Endothelial cell of umbilical vein (primary cell): ENCODE measurements around the gene NUDT12. TPM values are rescaled to one million over a fixed set of nuclear protein-coding genes. Genes with fewer than 3 reads are reported as not detected.

Experiments
- BruUV-seq: library from RNA; stranded (reverse); fragments of 400-500 nt; replicated peaks from 2 replicates; lab custom pipeline; 2021; lab: Mats Ljungman, UMichigan
- CTCF ChIA-PET: fragments of 300-600, 350-600 bp; sonication (Branson Sonifier 250); formaldehyde crosslinking; loops from one replicate; lab custom pipeline; 2021; ENCODE audit warnings: antibody characterized with exemption, inconsistent platforms; lab: Charles Lee
- POLR2A ChIA-PET: fragments of 300-600, 350-600 bp; sonication (Branson Sonifier 250); formaldehyde crosslinking; loops from one replicate; lab custom pipeline; 2021; ENCODE audit warnings: antibody characterized with exemption, inconsistent platforms; lab: Charles Lee
- DNase-seq: peaks from one replicate; pipeline ENCODE4 v3.0.0-alpha.2; 2011; ENCODE audit warnings: low read depth, low spot score
- FAIRE-seq: peaks from 2 replicates; lab custom pipeline; 2011; peaks lifted over from hg19 to GRCh38; lab: Jason Lieb, UNC
- H2AFZ ChIP-seq: 2 replicates; pipeline ENCODE4 v1.6.0; 2012; ENCODE audit warnings: low read depth, low read length, control low read depth, inconsistent platforms
- H3K27ac ChIP-seq: 2 replicates; pipeline ENCODE4 v1.5.1; 2011; ENCODE audit warnings: low read depth, mild to moderate bottlenecking, control low read depth, low read length, moderate library complexity; ENCODE audit not compliant: insufficient read depth
- H3K27me3 ChIP-seq, 2 experiments: 2 replicates each; pipeline versions ENCODE4 v1.6.0 to v1.6.1; 2011; ENCODE audit warnings: low read length in 2 of 2, mixed read lengths in 1 of 2; ENCODE audit not compliant: control insufficient read depth in 2 of 2, insufficient read depth in 2 of 2
- H3K36me3 ChIP-seq, 2 experiments: 2 replicates in 1 of 2; 3 replicates in 1 of 2; pipeline ENCODE4 v1.5.1; 2011; ENCODE audit warnings: low read length in 2 of 2, mild to moderate bottlenecking in 1 of 2, moderate library complexity in 1 of 2; ENCODE audit not compliant: control insufficient read depth in 2 of 2, insufficient read depth in 2 of 2; ENCODE audit errors: extremely low read depth in 1 of 2
- H3K4me1 ChIP-seq: 3 replicates; pipeline ENCODE4 v1.5.1; 2011; ENCODE audit warnings: mild to moderate bottlenecking, low read length; ENCODE audit not compliant: control insufficient read depth, insufficient read depth; ENCODE audit errors: extremely low read depth
- H3K4me2 ChIP-seq: 2 replicates; pipeline ENCODE4 v1.6.1; 2011; ENCODE audit warnings: low read length, control low read depth, mixed read lengths; ENCODE audit not compliant: insufficient read depth
- H3K4me3 ChIP-seq, 3 experiments: fragments of 200-600 bp in 1 of 3; sonication (generic), shearing (Covaris generic) in 1 of 3; replicated peaks in 1 of 3; 2 replicates each; pipeline ENCODE4 v1.5.1; 2011 to 2016; ENCODE audit warnings: control low read depth in 3 of 3, low read length in 3 of 3, mild to moderate bottlenecking in 2 of 3, inconsistent platforms in 1 of 3, low read depth in 1 of 3, moderate library complexity in 1 of 3; ENCODE audit not compliant: insufficient read depth in 1 of 3
- H3K79me2 ChIP-seq: 2 replicates; pipeline ENCODE4 v1.6.0; 2012; ENCODE audit warnings: low read length, inconsistent platforms; ENCODE audit not compliant: control insufficient read depth, insufficient read depth
- H3K9ac ChIP-seq: replicated peaks from 2 replicates; pipeline ENCODE3; 2011; ENCODE audit warnings: low read length, control low read depth; ENCODE audit not compliant: insufficient read depth; ENCODE audit errors: extremely low read depth
- H3K9me1 ChIP-seq: replicated peaks from 3 replicates; pipeline ENCODE4 v1.6.0; 2011; ENCODE audit warnings: mild to moderate bottlenecking, low read length; ENCODE audit not compliant: control insufficient read depth, insufficient read depth; ENCODE audit errors: extremely low read depth
- H3K9me3 ChIP-seq: replicated peaks from 2 replicates; pipeline ENCODE4 v1.5.1; 2012; ENCODE audit warnings: low read length, inconsistent platforms; ENCODE audit not compliant: control insufficient read depth, insufficient read depth
- H4K20me1 ChIP-seq: replicated peaks from 2 replicates; pipeline ENCODE3; 2011; ENCODE audit warnings: mild to moderate bottlenecking, low read length; ENCODE audit not compliant: control insufficient read depth, insufficient read depth; ENCODE audit errors: extremely low read depth
- EZH2 ChIP-seq: IDR thresholded peaks from 2 replicates; pipeline ENCODE4 v1.6.1; 2012; ENCODE audit warnings: borderline replicate concordance, low read depth, mild to moderate bottlenecking, moderate library complexity, low read length, inconsistent platforms; ENCODE audit not compliant: severe bottlenecking
- FOS ChIP-seq: IDR thresholded peaks from 2 replicates; pipeline ENCODE4 v1.6.1; 2011; ENCODE audit warnings: mild to moderate bottlenecking, low read length, moderate library complexity, borderline replicate concordance; ENCODE audit not compliant: insufficient read depth
- JUN ChIP-seq: IDR thresholded peaks from 2 replicates; pipeline ENCODE4 v1.6.1; 2011; ENCODE audit warnings: borderline replicate concordance, low read depth; ENCODE audit not compliant: insufficient read length, insufficient read depth
- MAX ChIP-seq: IDR thresholded peaks from 2 replicates; pipeline ENCODE4 v1.6.1; 2011; ENCODE audit not compliant: insufficient read depth, insufficient read length
- MYC ChIP-seq: IDR thresholded peaks from one replicate; pipeline ENCODE4 v1.6.1; 2011; ENCODE audit warnings: mild to moderate bottlenecking, low read depth, low read length
- POLR2A ChIP-seq: IDR thresholded peaks from 2 replicates; pipeline ENCODE4 v1.6.1; 2012; ENCODE audit warnings: low read depth, mild to moderate bottlenecking, control low read depth, low read length
- POLR2AphosphoS5 ChIP-seq: IDR thresholded peaks from 2 replicates; pipeline ENCODE4 v1.6.1; 2012; ENCODE audit warnings: low read depth, mild to moderate bottlenecking, control low read depth, low read length, moderate library complexity; ENCODE audit not compliant: insufficient read depth
- dilution Hi-C: fragments of 300-500 bp; cut with MboI; formaldehyde crosslinking; loops from one replicate; pipeline ENCODE4 v1.15.0; 2019; ENCODE audit warnings: low sequenced_read_pairs; ENCODE audit not compliant: extremely low pct_ligation_motif_present
- intact Hi-C: fragments of 100-400 bp; cut with micrococcal nuclease; formaldehyde crosslinking; loops from one replicate; pipeline ENCODE4 v1.10.0; 2022
- polyA plus RNA-seq, 4 experiments: library from polyadenylated mRNA; depleted of rRNA in 3 of 4; stranded (reverse) in 3 of 4; unstranded in 1 of 4; fragments of >200 nt; gene quantifications; 2 replicates each; pipeline versions ENCODE4 v1.2.1 to v1.2.3, GENCODE V29; 2011 to 2012; ENCODE audit warnings: missing spikeins in 1 of 4
- total RNA-seq: library from RNA; stranded (reverse); gene quantifications from 2 replicates; pipeline ENCODE4 v1.2.3, GENCODE V29; 2021
- TF ChIP-seq, protein P1 (sequence below), 2 donors: IDR thresholded peaks; 1 replicate in 1 of 2; 2 replicates in 1 of 2; pipeline ENCODE4 v1.5.1; 2011; ENCODE audit warnings: low read length in 2 of 2, mild to moderate bottlenecking in 2 of 2, moderate library complexity in 2 of 2, control low read depth in 1 of 2, inconsistent platforms in 1 of 2, low read depth in 1 of 2; ENCODE audit not compliant: insufficient read depth in 1 of 2; ENCODE audit errors: extremely low read depth in 1 of 2

Gene NUDT12
- total and polyA plus RNA-seq, 2 donors (not counting 3 experiments of a cell fraction or from before 2014, with no cell fraction given), result 1.3 to 4.9 TPM

- TF ChIP-seq JUN, result no peak
- no peak for TF ChIP-seq EZH2
- TF ChIP-seq POLR2A, result no peak
- TF ChIP-seq FOS, result no peak
- TF ChIP-seq, protein P1, sequence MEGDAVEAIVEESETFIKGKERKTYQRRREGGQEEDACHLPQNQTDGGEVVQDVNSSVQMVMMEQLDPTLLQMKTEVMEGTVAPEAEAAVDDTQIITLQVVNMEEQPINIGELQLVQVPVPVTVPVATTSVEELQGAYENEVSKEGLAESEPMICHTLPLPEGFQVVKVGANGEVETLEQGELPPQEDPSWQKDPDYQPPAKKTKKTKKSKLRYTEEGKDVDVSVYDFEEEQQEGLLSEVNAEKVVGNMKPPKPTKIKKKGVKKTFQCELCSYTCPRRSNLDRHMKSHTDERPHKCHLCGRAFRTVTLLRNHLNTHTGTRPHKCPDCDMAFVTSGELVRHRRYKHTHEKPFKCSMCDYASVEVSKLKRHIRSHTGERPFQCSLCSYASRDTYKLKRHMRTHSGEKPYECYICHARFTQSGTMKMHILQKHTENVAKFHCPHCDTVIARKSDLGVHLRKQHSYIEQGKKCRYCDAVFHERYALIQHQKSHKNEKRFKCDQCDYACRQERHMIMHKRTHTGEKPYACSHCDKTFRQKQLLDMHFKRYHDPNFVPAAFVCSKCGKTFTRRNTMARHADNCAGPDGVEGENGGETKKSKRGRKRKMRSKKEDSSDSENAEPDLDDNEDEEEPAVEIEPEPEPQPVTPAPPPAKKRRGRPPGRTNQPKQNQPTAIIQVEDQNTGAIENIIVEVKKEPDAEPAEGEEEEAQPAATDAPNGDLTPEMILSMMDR (IDR thresholded peaks at IDR 0.05; ENCODE audit: extremely low read depth in 1 of 2, insufficient read depth in 1 of 2, low read depth in 1 of 2, low read length in 2 of 2), result no peak
- no peak for TF ChIP-seq POLR2AphosphoS5
- no peak for TF ChIP-seq MAX
- no peak for TF ChIP-seq MYC
- dilution Hi-C loops (no loop called here), intact Hi-C loops (no loop called here)
- FAIRE-seq, result no peak
- Histone ChIP-seq H3K4me2 (no peak overlapping the region), H3K79me2 (no peaks in the 10 kb centered on the region), H3K27ac (no peak overlapping the region), H3K9me3 (no peaks in the 10 kb centered on the region), H3K9me1 (no peaks in the 10 kb centered on the region), H3K9ac (no peak overlapping the region), H3K36me3 (no peaks in the 10 kb centered on the region), H3K27me3 (no peaks in the 10 kb centered on the region), H3K4me3 (no peak overlapping the region), H2AFZ (no peak overlapping the region), H4K20me1 (no peaks in the 10 kb centered on the region), H3K4me1 (no peaks in the 10 kb centered on the region)
- POLR2A ChIA-PET, result no interaction called here
- CTCF ChIA-PET, result interaction anchor here (0.6 kb wide), 1 partner anchor 14 kb away, joined by 3 read pairs; no protein-coding TSS in a partner anchor
- DNase-seq, result no peak
- no TSS peak for BruUV-seq
Observed at GRCh38 chr5:103542441-103542840, 20.1 kb downstream of the NUDT12 start.
